ENCODE results near the gene SHC4. TPM values are rescaled to one million over a fixed set of nuclear protein-coding genes. Genes with fewer than 3 reads are reported as not detected.
"Not testable (repeated sequence)": the region's sequence is repeated elsewhere in the genome, so short reads cannot be mapped to it uniquely, and the experiment has no call there.

The SHC4 gene
- total and polyA plus RNA-seq, 8 donors, result 0.25 to 4.4 (median 0.47) TPM; not detected in 2

- Histone ChIP-seq H3K27me3 (no peaks in the 10 kb centered on the region), H3K27ac (peak overlapping the region in 2 of 5 donors; percentile 68 to 72), H3K4me3 (peak overlapping the region in 2 of 4 donors; percentile 47 to 57), H3K9me3 (no peaks in the 10 kb centered on the region), H3K36me3 (no peaks in the 10 kb centered on the region), H3K4me1 (peaks cover 5 to 15% (median 10%) of the 10 kb centered on the region in 4 donors)
- no peak for DNase-seq
- intact Hi-C loops (cut with DNase I; ENCODE audit: low total_unique reads), result no loop called here
- TF ChIP-seq EP300 (IDR thresholded peaks at IDR 0.05) (no peak), POLR2A (IDR thresholded peaks at IDR 0.05) (no peak), CTCF (IDR thresholded peaks at IDR 0.05) (no peak), POLR2AphosphoS5 (IDR thresholded peaks at IDR 0.05) (no peak)
- WGBS, 5 donors, result 91 to 97% (median 93%) methylated on average over 16 to 17 of the region's 17 CpGs
These were observed 12.8 kb upstream of the SHC4 start for GRCh38 chr15:48976444-48977088.

- H3K4me1 ChIP-seq, result peaks cover 5 to 15% (median 10%) of the 10 kb centered on the region in 4 donors
- peak overlapping the region; percentile 47 to 58 (median 52) for H3K4me3 ChIP-seq
- WGBS, 5 donors, result 6 to 7% (median 7%) methylated on average over 51 to 53 of the region's 53 CpGs
- peak overlapping the region in 4 of 5 donors; percentile 47 to 72 (median 62) for H3K27ac ChIP-seq
- peak; percentile 75 to 94 for DNase-seq
- no peaks in the 10 kb centered on the region for H3K27me3 ChIP-seq
- H3K9me3 ChIP-seq, result no peaks in the 10 kb centered on the region
- H3K36me3 ChIP-seq, result no peaks in the 10 kb centered on the region
- intact Hi-C loops (cut with DNase I; ENCODE audit: low total_unique reads), result no loop called here
- TF ChIP-seq CTCF (IDR thresholded peaks at IDR 0.05) (peak in 5 of 7 experiments; percentile 15 to 98 (median 94)), EP300 (IDR thresholded peaks at IDR 0.05) (no peak), POLR2A (IDR thresholded peaks at IDR 0.05) (no peak), POLR2AphosphoS5 (IDR thresholded peaks at IDR 0.05) (peak in 1 of 3 donors; percentile 22)
These were observed 12.0 kb upstream of the SHC4 start for GRCh38 chr15:48975472-48976419.

GRCh38 chr15:48974882-48975281 is 11.2 kb upstream of the SHC4 start:
- DNase-seq, result peak in 1 of 2 donors; percentile 45
- H3K27ac ChIP-seq, result peak overlapping the region in 1 of 5 donors; percentile 72
- H3K9me3 ChIP-seq, result no peaks in the 10 kb centered on the region
- 51 to 67% (median 61%) methylated on average over 2 of the region's 2 CpGs for WGBS, 5 donors
- no peak for TF ChIP-seq CTCF (IDR thresholded peaks at IDR 0.05)
- no peak for TF ChIP-seq EP300 (IDR thresholded peaks at IDR 0.05)
- no peak for TF ChIP-seq POLR2A (IDR thresholded peaks at IDR 0.05)
- no peak for TF ChIP-seq POLR2AphosphoS5 (IDR thresholded peaks at IDR 0.05)
- no peak overlapping the region for H3K4me3 ChIP-seq
- peaks cover 5 to 15% (median 10%) of the 10 kb centered on the region in 4 donors for H3K4me1 ChIP-seq
- intact Hi-C loops (cut with DNase I; ENCODE audit: low total_unique reads), result no loop called here
- H3K27me3 ChIP-seq, result no peaks in the 10 kb centered on the region
- H3K36me3 ChIP-seq, result no peaks in the 10 kb centered on the region

- TF ChIP-seq POLR2A (IDR thresholded peaks at IDR 0.05) (no peak), CTCF (IDR thresholded peaks at IDR 0.05) (no peak)
- H3K4me1 ChIP-seq, result peaks cover 5 to 15% (median 10%) of the 10 kb centered on the region in 4 donors
- H3K4me3 ChIP-seq, result no peak overlapping the region
- no peak for DNase-seq
- H3K27me3 ChIP-seq, result no peaks in the 10 kb centered on the region
- H3K27ac ChIP-seq, result no peak overlapping the region
- no peaks in the 10 kb centered on the region for H3K9me3 ChIP-seq
- 93 to 95% (median 94%) methylated on average over 24 to 35 of the region's 35 CpGs for WGBS, 5 donors
- intact Hi-C loops (cut with DNase I; ENCODE audit: low total_unique reads), result no loop called here
- H3K36me3 ChIP-seq, result no peaks in the 10 kb centered on the region
These were observed 9.2 kb upstream of the SHC4 start for GRCh38 chr15:48972750-48973503.

- WGBS, 5 donors, result 60 to 78% (median 65%) methylated on average over 1 of the region's 1 CpG
- H3K36me3 ChIP-seq; H3K27me3 ChIP-seq; H3K27ac ChIP-seq; H3K9me3 ChIP-seq; intact Hi-C loops (cut with DNase I; ENCODE audit: low total_unique reads); DNase-seq; H3K4me3 ChIP-seq: not testable (repeated sequence)
- peaks cover under 1 to 10% (median 7%) of the 10 kb centered on the region in 4 donors for H3K4me1 ChIP-seq
These were observed 7.2 kb upstream of the SHC4 start for GRCh38 chr15:48970926-48971325.
